GM12878 (cell line): ENCODE measurements around the gene S100A4. TPM values are rescaled to one million over a fixed set of nuclear protein-coding genes. Genes with fewer than 3 reads are reported as not detected.

ENCODE experiments used
- CBX3 ChIP-seq: fragments of 200-600 bp; sonication (generic); IDR thresholded peaks from 2 replicates; pipeline ENCODE4 v1.6.1; 2016; ENCODE audit warnings: low read depth, borderline replicate concordance
- DPF2 ChIP-seq: fragments of 450-650 bp; IDR thresholded peaks from 2 replicates; pipeline ENCODE4 v1.6.1; 2017; ENCODE audit warnings: mild to moderate bottlenecking
- EGR1 ChIP-seq, 2 experiments: IDR thresholded peaks; 1 replicate in 1 of 2; 2 replicates in 1 of 2; pipeline ENCODE4 v1.6.1; 2011 to 2012; ENCODE audit warnings: low read depth in 2 of 2, low read length in 2 of 2, borderline replicate concordance in 1 of 2, mild to moderate bottlenecking in 1 of 2, moderate library complexity in 1 of 2
- EP300 ChIP-seq, 2 experiments: fragments of 150-350 bp in 1 of 2; IDR thresholded peaks; 2 replicates each; pipeline ENCODE4 v1.6.1; 2011 to 2012; ENCODE audit warnings: low read depth in 2 of 2, low read length in 2 of 2, borderline replicate concordance in 1 of 2, improper control_type of control experiment in 1 of 2, inconsistent platforms in 1 of 2; ENCODE audit not compliant: control insufficient read depth in 1 of 2
- FOXM1 ChIP-seq: IDR thresholded peaks from 2 replicates; pipeline ENCODE4 v1.6.1; 2012; ENCODE audit warnings: low read depth, mild to moderate bottlenecking, inconsistent platforms, low read length, moderate library complexity
- IKZF1 ChIP-seq: fragments of 450-650 bp; conservative IDR thresholded peaks from 2 replicates; pipeline ENCODE4 v1.6.1; 2017; ENCODE audit warnings: antibody characterized with exemption, mild to moderate bottlenecking
- IRF4 ChIP-seq: IDR thresholded peaks from 2 replicates; pipeline ENCODE4 v1.6.1; 2011; ENCODE audit warnings: low read depth, low read length
- KLF5 ChIP-seq: fragments of 450-650 bp; IDR thresholded peaks from 2 replicates; pipeline ENCODE4 v1.6.1; 2014; ENCODE audit warnings: mild to moderate bottlenecking; ENCODE audit not compliant: partially characterized antibody
- MTA2 ChIP-seq: fragments of 450-650 bp; IDR thresholded peaks from 2 replicates; pipeline ENCODE4 v1.6.1; 2016; ENCODE audit warnings: low read depth, mild to moderate bottlenecking, moderate library complexity
- NBN ChIP-seq: fragments of 450-650 bp; IDR thresholded peaks from 2 replicates; pipeline ENCODE4 v1.6.1; 2016
- POLR2A ChIP-seq: IDR thresholded peaks from 2 replicates; pipeline ENCODE4 v1.6.1; 2011; ENCODE audit warnings: low read depth, mild to moderate bottlenecking, low read length
- POLR2AphosphoS2 ChIP-seq: IDR thresholded peaks from 2 replicates; pipeline ENCODE4 v1.6.1; 2011; ENCODE audit warnings: low read depth, mild to moderate bottlenecking, low read length, improper control_type of control experiment, moderate library complexity
- POLR2AphosphoS5 ChIP-seq: IDR thresholded peaks from 2 replicates; pipeline ENCODE4 v1.6.1; 2011; ENCODE audit warnings: mild to moderate bottlenecking, low read length, inconsistent platforms
- RB1 ChIP-seq: fragments of 450-650 bp; formaldehyde crosslinking; IDR thresholded peaks from 2 replicates; pipeline ENCODE4 v1.6.1; 2017; ENCODE audit warnings: mild to moderate bottlenecking, borderline replicate concordance
- SIX5 ChIP-seq: IDR thresholded peaks from 2 replicates; pipeline ENCODE4 v1.6.1; 2011; ENCODE audit warnings: mild to moderate bottlenecking, low read depth, low read length, moderate library complexity; ENCODE audit not compliant: severe bottlenecking
- SRF ChIP-seq, 2 experiments: IDR thresholded peaks; 2 replicates each; pipeline ENCODE4 v1.6.1; 2011; ENCODE audit warnings: low read depth in 2 of 2, low read length in 2 of 2, mild to moderate bottlenecking in 1 of 2, moderate library complexity in 1 of 2
- SUPT20H ChIP-seq: IDR thresholded peaks from 2 replicates; pipeline ENCODE4 v1.6.1; 2011; ENCODE audit warnings: low read depth, mild to moderate bottlenecking, low read length, moderate library complexity, borderline replicate concordance; ENCODE audit not compliant: control insufficient read depth
- SUZ12 ChIP-seq: fragments of 200-600 bp; sonication (generic); IDR thresholded peaks from one replicate; pipeline ENCODE4 v1.6.1; 2018; ENCODE audit warnings: antibody characterized with exemption, mild to moderate bottlenecking; ENCODE audit not compliant: unreplicated experiment
- YBX1 ChIP-seq: fragments of 450-650 bp; IDR thresholded peaks from 2 replicates; pipeline ENCODE4 v1.6.1; 2016; ENCODE audit warnings: antibody characterized with exemption
- ZBED1 ChIP-seq: IDR thresholded peaks from 2 replicates; pipeline ENCODE4 v1.6.1; 2016; ENCODE audit warnings: borderline replicate concordance
- ZNF274 ChIP-seq: IDR thresholded peaks from one replicate; pipeline ENCODE4 v1.8.0; 2011; ENCODE audit not compliant: insufficient read length, insufficient read depth
- polyA plus RNA-seq, 11 experiments: library from polyadenylated mRNA; depleted of rRNA in 4 of 11; unstranded in 6 of 11; stranded (reverse) in 5 of 11; fragments of >200 nt; fragmentation: Nextera tagmentation in 4 of 11; fragmentation: Illumina TruSeq in 1 of 11; extraction: Ambion mirVana in 4 of 11; extraction: Trizol in 1 of 11; gene quantifications; 1 replicate in 1 of 11; 2 replicates in 10 of 11; pipeline versions ENCODE4 v1.2.1 to v1.2.3, GENCODE V29; 2011 to 2016; ENCODE audit warnings: inconsistent platforms in 2 of 11, missing spikeins in 2 of 11, low read depth in 1 of 11
- total RNA-seq, 4 experiments: library from RNA; depleted of rRNA in 3 of 4; stranded (reverse); fragments of >200 nt in 3 of 4; fragmentation: Illumina TruSeq in 1 of 4; extraction: Trizol in 1 of 4; gene quantifications; 2 replicates each; pipeline versions ENCODE4 v1.2.1 to v1.2.3, GENCODE V29; 2013 to 2021
- TF ChIP-seq, protein P1 (sequence below): IDR thresholded peaks from 2 replicates; pipeline ENCODE4 v1.6.1; 2012; ENCODE audit warnings: low read length, inconsistent platforms
- TF ChIP-seq, protein P2 (sequence below): IDR thresholded peaks from 2 replicates; pipeline ENCODE4 v1.6.1; 2012; ENCODE audit warnings: low read depth, low read length, improper control_type of control experiment
- TF ChIP-seq, protein P3 (sequence below): IDR thresholded peaks from 2 replicates; pipeline ENCODE4 v1.6.1; 2012; ENCODE audit warnings: mild to moderate bottlenecking, low read depth, low read length

The S100A4 gene
- total and polyA plus RNA-seq, 10 of the 15 experiments (the other 5 are each of a cell fraction or from before 2014, with no cell fraction given) = 4.3 to 104 (median 27.3) TPM

DNA sequence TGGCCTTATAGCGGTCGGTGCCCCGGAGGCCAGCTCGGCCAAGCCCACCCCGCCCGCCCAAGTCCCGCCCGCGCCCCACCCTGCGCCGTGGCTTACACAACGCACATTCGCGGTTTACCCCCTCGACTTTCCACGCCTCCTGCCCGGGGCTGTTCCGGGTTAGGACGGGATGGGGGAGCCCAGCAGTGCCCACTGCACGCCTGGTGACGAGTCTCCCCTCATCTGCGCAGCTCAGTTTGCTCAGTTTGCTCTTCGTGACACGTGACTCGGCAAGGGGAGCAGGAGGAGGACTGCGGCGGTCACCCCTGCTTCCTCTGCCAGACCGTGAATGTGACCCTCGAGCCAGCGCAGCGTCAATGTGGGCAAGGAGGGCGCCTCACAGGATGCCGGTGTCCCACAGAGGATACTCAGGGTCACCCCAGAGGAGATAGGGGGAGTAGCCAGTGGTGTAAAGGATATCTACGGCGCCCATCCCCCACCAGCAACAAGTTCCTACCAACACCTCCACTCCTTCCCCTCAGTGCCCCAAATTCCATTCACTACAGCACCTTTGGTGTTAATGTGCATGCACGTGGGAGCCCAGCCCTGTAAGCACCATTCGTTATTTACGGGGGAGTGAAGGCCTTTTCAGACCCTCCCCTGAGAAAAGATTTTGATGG is 9.5 kb downstream of the S100A4 start (continued):
- TF ChIP-seq SUZ12 (no peak), KLF5 (no peak), POLR2A (peak; percentile 71), SRF (IDR thresholded peaks at IDR 0.05; ENCODE audit: low read depth in 2 of 2, low read length in 2 of 2) (no peak), EGR1 (IDR thresholded peaks at IDR 0.05; ENCODE audit: borderline replicate concordance in 1 of 2, low read depth in 2 of 2, low read length in 2 of 2) (no peak), IRF4 (no peak), IKZF1 (0 out of 2 replicates have a peak, but pooled peaks have one; percentile 19), POLR2AphosphoS2 (no peak), CBX3 (no peak), SUPT20H (no peak), RB1 (0 out of 2 replicates have a peak, but pooled peaks have one; percentile 38), DPF2 (peak; percentile 33; the same call in 1 of the 2 replicates), ZBED1 (no peak), EP300 (IDR thresholded peaks at IDR 0.05; ENCODE audit: borderline replicate concordance in 1 of 2, control insufficient read depth in 1 of 2, low read depth in 2 of 2, low read length in 2 of 2) (no peak), MTA2 (peak; percentile 27; the same call in 1 of the 2 replicates), NBN (peak; percentile 23; the same call in 1 of the 2 replicates), SIX5 (no peak), POLR2AphosphoS5 (peak; percentile 47; the same call in 1 of the 2 replicates), ZNF274 (no peak), YBX1 (no peak), FOXM1 (no peak)
- TF ChIP-seq, protein P1, sequence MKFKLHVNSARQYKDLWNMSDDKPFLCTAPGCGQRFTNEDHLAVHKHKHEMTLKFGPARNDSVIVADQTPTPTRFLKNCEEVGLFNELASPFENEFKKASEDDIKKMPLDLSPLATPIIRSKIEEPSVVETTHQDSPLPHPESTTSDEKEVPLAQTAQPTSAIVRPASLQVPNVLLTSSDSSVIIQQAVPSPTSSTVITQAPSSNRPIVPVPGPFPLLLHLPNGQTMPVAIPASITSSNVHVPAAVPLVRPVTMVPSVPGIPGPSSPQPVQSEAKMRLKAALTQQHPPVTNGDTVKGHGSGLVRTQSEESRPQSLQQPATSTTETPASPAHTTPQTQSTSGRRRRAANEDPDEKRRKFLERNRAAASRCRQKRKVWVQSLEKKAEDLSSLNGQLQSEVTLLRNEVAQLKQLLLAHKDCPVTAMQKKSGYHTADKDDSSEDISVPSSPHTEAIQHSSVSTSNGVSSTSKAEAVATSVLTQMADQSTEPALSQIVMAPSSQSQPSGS = no peak
- TF ChIP-seq, protein P2, sequence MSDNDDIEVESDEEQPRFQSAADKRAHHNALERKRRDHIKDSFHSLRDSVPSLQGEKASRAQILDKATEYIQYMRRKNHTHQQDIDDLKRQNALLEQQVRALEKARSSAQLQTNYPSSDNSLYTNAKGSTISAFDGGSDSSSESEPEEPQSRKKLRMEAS = peak; percentile 69
- TF ChIP-seq, protein P3, sequence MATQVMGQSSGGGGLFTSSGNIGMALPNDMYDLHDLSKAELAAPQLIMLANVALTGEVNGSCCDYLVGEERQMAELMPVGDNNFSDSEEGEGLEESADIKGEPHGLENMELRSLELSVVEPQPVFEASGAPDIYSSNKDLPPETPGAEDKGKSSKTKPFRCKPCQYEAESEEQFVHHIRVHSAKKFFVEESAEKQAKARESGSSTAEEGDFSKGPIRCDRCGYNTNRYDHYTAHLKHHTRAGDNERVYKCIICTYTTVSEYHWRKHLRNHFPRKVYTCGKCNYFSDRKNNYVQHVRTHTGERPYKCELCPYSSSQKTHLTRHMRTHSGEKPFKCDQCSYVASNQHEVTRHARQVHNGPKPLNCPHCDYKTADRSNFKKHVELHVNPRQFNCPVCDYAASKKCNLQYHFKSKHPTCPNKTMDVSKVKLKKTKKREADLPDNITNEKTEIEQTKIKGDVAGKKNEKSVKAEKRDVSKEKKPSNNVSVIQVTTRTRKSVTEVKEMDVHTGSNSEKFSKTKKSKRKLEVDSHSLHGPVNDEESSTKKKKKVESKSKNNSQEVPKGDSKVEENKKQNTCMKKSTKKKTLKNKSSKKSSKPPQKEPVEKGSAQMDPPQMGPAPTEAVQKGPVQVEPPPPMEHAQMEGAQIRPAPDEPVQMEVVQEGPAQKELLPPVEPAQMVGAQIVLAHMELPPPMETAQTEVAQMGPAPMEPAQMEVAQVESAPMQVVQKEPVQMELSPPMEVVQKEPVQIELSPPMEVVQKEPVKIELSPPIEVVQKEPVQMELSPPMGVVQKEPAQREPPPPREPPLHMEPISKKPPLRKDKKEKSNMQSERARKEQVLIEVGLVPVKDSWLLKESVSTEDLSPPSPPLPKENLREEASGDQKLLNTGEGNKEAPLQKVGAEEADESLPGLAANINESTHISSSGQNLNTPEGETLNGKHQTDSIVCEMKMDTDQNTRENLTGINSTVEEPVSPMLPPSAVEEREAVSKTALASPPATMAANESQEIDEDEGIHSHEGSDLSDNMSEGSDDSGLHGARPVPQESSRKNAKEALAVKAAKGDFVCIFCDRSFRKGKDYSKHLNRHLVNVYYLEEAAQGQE = no peak
